Heart right ventricle (tissue), 16 donors: ENCODE measurements around the gene UGDH. TPM values are rescaled to one million over a fixed set of nuclear protein-coding genes. Genes with fewer than 3 reads are reported as not detected.
"Not testable (repeated sequence)": the region's sequence is repeated elsewhere in the genome, so short reads cannot be mapped to it uniquely, and the experiment has no call there.

ENCODE experiments used
- ATAC-seq, 8 donors: fragments of 200-7000 bp; cut with Tn5 transposase; one replicate each; pipeline ENCODE4 v1.9.1; 2020; ENCODE audit warnings: mild to moderate bottlenecking in 8 of 8, moderate library complexity in 8 of 8, moderate number of reproducible peaks in 1 of 8
- DNase-seq, 2 donors: peaks; one replicate each; pipeline ENCODE4 v3.0.0-alpha.2; 2020
- H3K27ac ChIP-seq, 10 donors: fragments of 200-600 bp; sonication (generic) in 2 of 10; one replicate each; pipeline versions ENCODE4 v1.5.0 to v1.8.0; 2020 to 2022; ENCODE audit warnings: mild to moderate bottlenecking in 3 of 10
- H3K27me3 ChIP-seq, 7 donors: fragments of 200-600 bp; one replicate each; pipeline ENCODE4 v1.8.0; 2021 to 2022; ENCODE audit warnings: mild to moderate bottlenecking in 2 of 7
- H3K36me3 ChIP-seq, 9 donors: fragments of 200-600 bp; sonication (generic) in 1 of 9; one replicate each; pipeline versions ENCODE4 v1.5.0 to v1.8.0; 2020 to 2022; ENCODE audit warnings: mild to moderate bottlenecking in 2 of 9
- H3K4me1 ChIP-seq, 9 donors: fragments of 200-600 bp; sonication (generic) in 1 of 9; one replicate each; pipeline versions ENCODE4 v1.5.0 to v1.8.0; 2020 to 2022; ENCODE audit warnings: mild to moderate bottlenecking in 4 of 9
- H3K4me3 ChIP-seq, 10 donors: fragments of 200-600 bp; sonication (generic) in 2 of 10; one replicate each; pipeline versions ENCODE4 v1.5.0 to v1.8.0; 2020 to 2022; ENCODE audit warnings: mild to moderate bottlenecking in 7 of 10, moderate library complexity in 2 of 10
- H3K9me3 ChIP-seq, 11 donors: fragments of 200-600 bp in 10 of 11; sonication (generic) in 2 of 11; one replicate each; pipeline versions ENCODE4 v1.5.0 to v1.8.0; 2013 to 2022; ENCODE audit warnings: mild to moderate bottlenecking in 2 of 11, control low read depth in 1 of 11, moderate library complexity in 1 of 11
- WGBS, 2 donors: extraction: QIAGEN DNeasy Blood & Tissue Kit; methylation state at CpG; one replicate each; pipeline ENCODE4 v1.1.7; 2013; ENCODE audit warnings: inconsistent platforms in 1 of 2; 5-methylcytosine and 5-hydroxymethylcytosine counted together
- intact Hi-C, 10 donors: fragments of 100-400 bp; cut with DNase I; formaldehyde crosslinking; loops; one replicate each; pipeline versions ENCODE4 v1.11.1 to v1.14.2; 2022
- polyA plus RNA-seq, 2 donors: library from polyadenylated mRNA; stranded (reverse); fragments of 200-250 nt; gene quantifications; one replicate each; pipeline ENCODE4 v1.2.3, GENCODE V29; 2013
- total RNA-seq, 10 donors: library from RNA; stranded (reverse); fragmentation: NEBNext Ultra II Directional in 3 of 10; extraction: Animal tissue kit (Norgen Biotek cat#: 25700) in 3 of 10; gene quantifications; one replicate each; pipeline versions ENCODE4 v1.2.1 to v1.2.4, GENCODE V29; 2021 to 2023
- TF ChIP-seq, protein P1 (sequence below), 9 donors: fragments of 200-600 bp; sonication (generic) in 2 of 9; IDR thresholded peaks; one replicate each; pipeline versions ENCODE4 v1.5.0 to v1.8.0; 2021 to 2022; ENCODE audit warnings: antibody characterized with exemption in 9 of 9, mild to moderate bottlenecking in 5 of 9, moderate library complexity in 1 of 9
- donor health status: Arrhythmogenic right ventricular cardiomyopathy.
- donor health status: ischemic (EF 13 %, LVEDD 7.1; RV severe dilation, severe dysfunction).
- donor health status: healthy with polysubstance abuse.
- donor health status: DM: no; HTN: yes; CAD: no.
- donor health status: DM: no; HTN: no; CAD: no.
- donor health status: ischemic (EF 25% LVEDD 6.9; RV normal size, moderate dysfunction).
- donor health status: ischemic (EF 25% LVEDD 5.7; RV mildly dilated, moderate dysfunction).
- donor health status: healthy.
- donor health status: DM: yes; HTN: yes; CAD: no.
- donor health status: Ischemic cardiomyopathy.
- donor health status: ischemic (EF 35%, LVEDD 5.7; RV mildly dilated, moderate dysfunction).
- donor health status: nonischemic (EF 11% LVEDD 7.7; RV severe dilation, severe dysfunction).
- donor health status: DM: yes; HTN: yes; CAD: no.
- donor health status: PGD.
- donor health status: ischemic (EF 29% LVEDD 5.4; RV normal size, mild dysfunction).
- donor health status: nonischemic (EF 23%, LVEDD 6.1; RV moderate dilation, normal function).

Gene UGDH
- total and polyA plus RNA-seq, 12 donors, result 3.1 to 27.3 (median 11.8) TPM

DNA sequence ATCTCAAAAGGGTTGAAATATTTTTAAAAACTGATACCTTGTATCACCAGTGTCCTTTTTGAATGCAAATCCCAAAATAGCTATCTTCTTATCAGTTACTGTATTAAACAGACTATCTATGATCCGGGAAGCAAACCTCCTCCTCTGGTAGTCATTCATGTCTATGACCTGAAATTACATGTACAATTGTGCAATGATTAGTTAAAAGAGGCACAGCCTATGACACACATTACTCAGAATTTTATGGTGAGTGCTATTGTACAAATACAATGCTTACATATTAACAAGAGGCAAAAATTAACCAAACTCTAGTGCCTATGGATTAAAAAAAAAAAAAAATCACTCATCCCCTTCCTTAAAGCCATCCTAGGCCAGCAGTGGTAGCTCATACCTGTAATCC, 21.7 kb downstream of the UGDH start:
- Histone ChIP-seq H3K9me3 (no peaks in the 10 kb centered on the region), H3K4me1 (peaks cover 0 to 3% (median 0%) of the 10 kb centered on the region in 9 donors), H3K36me3 (peaks cover 0 to 100% (median 55%) of the 10 kb centered on the region in 9 donors), H3K27ac (no peak overlapping the region), H3K4me3 (no peak overlapping the region), H3K27me3 (no peaks in the 10 kb centered on the region)
- 36 to 54% methylated on average over 1 of the region's 1 CpG for WGBS, 2 donors
- TF ChIP-seq, protein P1, sequence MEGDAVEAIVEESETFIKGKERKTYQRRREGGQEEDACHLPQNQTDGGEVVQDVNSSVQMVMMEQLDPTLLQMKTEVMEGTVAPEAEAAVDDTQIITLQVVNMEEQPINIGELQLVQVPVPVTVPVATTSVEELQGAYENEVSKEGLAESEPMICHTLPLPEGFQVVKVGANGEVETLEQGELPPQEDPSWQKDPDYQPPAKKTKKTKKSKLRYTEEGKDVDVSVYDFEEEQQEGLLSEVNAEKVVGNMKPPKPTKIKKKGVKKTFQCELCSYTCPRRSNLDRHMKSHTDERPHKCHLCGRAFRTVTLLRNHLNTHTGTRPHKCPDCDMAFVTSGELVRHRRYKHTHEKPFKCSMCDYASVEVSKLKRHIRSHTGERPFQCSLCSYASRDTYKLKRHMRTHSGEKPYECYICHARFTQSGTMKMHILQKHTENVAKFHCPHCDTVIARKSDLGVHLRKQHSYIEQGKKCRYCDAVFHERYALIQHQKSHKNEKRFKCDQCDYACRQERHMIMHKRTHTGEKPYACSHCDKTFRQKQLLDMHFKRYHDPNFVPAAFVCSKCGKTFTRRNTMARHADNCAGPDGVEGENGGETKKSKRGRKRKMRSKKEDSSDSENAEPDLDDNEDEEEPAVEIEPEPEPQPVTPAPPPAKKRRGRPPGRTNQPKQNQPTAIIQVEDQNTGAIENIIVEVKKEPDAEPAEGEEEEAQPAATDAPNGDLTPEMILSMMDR (IDR thresholded peaks at IDR 0.05), result no peak
- DNase-seq (no peak), ATAC-seq (no peak)
- intact Hi-C loops, result no loop called here

DNA sequence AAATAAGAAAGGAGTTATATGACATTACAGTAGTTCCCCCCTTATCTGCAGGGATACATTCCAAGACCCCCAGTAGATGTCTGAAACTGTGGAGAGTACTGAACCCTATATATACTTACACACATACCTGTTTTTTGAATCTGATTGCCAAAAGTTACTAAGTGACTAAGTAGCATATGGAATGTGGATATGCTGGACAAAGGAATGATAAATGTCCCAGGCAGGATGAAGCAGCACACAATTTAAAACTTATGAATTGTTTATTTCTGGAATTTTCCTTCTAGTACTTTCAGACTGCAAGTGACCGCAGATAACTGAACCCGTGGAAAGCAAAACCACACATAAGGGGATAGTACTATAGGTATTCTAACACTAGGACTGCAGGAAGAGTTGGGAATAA, 22.7 kb downstream of the UGDH start:
- intact Hi-C loops, result no loop called here
- DNase-seq (no peak), ATAC-seq (no peak)
- no peak overlapping the region for H3K4me3 ChIP-seq
- H3K27me3 ChIP-seq, result no peaks in the 10 kb centered on the region
- H3K36me3 ChIP-seq, result peaks cover 0 to 100% (median 50%) of the 10 kb centered on the region in 9 donors
- TF ChIP-seq, protein P1 (IDR thresholded peaks at IDR 0.05), result no peak
- no peak overlapping the region for H3K27ac ChIP-seq
- no peaks in the 10 kb centered on the region for H3K9me3 ChIP-seq
- peaks cover 0 to 3% (median 0%) of the 10 kb centered on the region in 9 donors for H3K4me1 ChIP-seq
- 92 to 95% methylated on average over 2 of the region's 2 CpGs for WGBS, 2 donors

DNA sequence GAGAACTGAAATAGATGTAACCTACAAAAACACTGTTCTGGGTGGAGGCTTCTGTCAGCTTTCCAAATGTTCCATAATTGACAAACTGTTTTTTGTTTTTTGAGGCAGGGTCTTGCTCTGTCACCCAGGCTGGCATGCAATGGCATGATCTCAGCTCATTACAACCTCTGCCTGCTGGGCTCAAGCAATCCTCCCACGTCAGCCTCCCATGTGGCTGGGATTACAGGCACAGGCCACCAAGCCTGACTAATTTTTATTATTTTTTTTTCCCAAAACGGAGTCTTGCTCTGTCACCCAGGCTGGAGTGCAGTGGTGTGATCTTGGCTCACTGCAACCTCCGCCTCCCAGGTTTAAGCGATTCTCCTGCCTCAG, 24.6 kb downstream of the UGDH start:
- H3K27me3 ChIP-seq, intact Hi-C loops, DNase-seq, H3K9me3 ChIP-seq, H3K4me1 ChIP-seq, H3K4me3 ChIP-seq: not testable (repeated sequence)
- H3K36me3 ChIP-seq, result peaks cover 0 to 100% (median 48%) of the 10 kb centered on the region in 9 donors
- H3K27ac ChIP-seq, result peak overlapping the region in 4 of 10 donors; percentile 1 to 50 (median 28)
- WGBS, 2 donors, result 84 to 91% methylated on average over 4 of the region's 4 CpGs
- ATAC-seq, result peak in 2 of 8 donors; percentile 14 to 59

DNA sequence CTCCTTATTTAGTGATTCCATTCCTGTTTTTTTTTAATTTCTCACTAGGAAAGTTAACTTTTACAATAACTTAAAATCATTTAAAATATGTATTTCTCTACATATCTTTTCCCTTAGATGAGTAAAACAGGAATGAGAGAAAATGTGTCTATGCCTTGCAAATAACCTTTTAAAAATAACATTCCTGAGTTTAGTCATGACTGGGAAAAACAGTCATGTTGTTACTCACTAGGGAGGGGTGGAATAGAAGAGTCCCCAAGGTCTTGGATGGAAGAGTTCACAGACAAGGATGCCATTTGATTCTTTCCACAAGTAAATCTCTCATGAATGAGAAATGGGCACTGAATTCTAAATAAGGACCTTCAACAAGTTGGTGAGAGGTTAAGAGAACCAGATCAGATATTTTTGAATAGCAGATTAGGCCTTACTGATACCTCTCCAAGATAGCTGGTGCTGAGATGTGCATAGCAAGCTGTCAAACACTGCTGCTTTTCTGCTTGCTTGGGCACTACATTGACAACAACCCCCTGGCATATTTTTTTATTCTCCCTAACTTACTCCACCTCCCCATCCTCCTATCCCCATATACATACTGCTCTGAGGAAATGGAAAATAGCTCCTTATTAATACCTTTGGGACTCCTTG, 25.1 kb downstream of the UGDH start:
- peaks cover 0 to 3% (median 0%) of the 10 kb centered on the region in 9 donors for H3K4me1 ChIP-seq
- TF ChIP-seq, protein P1 (IDR thresholded peaks at IDR 0.05), result no peak
- no peak overlapping the region for H3K4me3 ChIP-seq
- H3K36me3 ChIP-seq, result peaks cover 0 to 98% (median 43%) of the 10 kb centered on the region in 9 donors
- H3K27me3 ChIP-seq, result no peaks in the 10 kb centered on the region
- H3K27ac ChIP-seq, result peak overlapping the region in 4 of 10 donors; percentile 1 to 64 (median 46)
- ATAC-seq, result peak in 2 of 8 donors; percentile 55 to 83
- intact Hi-C loops, result no loop called here
- no peak for DNase-seq
- H3K9me3 ChIP-seq, result no peaks in the 10 kb centered on the region

DNA sequence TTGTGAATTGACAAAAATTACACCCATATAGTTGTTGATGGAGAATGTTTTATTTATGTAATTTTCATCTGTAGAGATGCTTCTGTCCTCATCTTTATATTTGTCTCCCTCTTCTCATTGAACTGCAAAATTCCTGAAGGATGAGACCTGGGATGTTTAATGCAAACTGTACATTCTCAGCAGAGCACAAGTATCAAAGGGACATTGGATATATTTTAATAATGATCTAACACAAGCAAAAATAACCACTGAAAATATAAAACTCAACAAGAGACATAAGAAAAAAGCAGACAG, 28.6 kb downstream of the UGDH start:
- H3K36me3 ChIP-seq, result peaks cover 0 to 63% (median 21%) of the 10 kb centered on the region in 9 donors
- intact Hi-C loops, result no loop called here
- no peak overlapping the region for H3K27ac ChIP-seq
- TF ChIP-seq, protein P1 (IDR thresholded peaks at IDR 0.05), result no peak
- H3K4me3 ChIP-seq, result no peak overlapping the region
- DNase-seq (no peak), ATAC-seq (no peak)
- H3K9me3 ChIP-seq, result no peaks in the 10 kb centered on the region
- no peaks in the 10 kb centered on the region for H3K27me3 ChIP-seq
- H3K4me1 ChIP-seq, result peaks cover 0 to 3% (median 0%) of the 10 kb centered on the region in 9 donors
